Measurements from ENCODE around the gene SNX32.

SNX32 gene

GRCh38 chr11:65853246-65853979 lies 19.6 kb downstream of the SNX32 start:
- in situ Hi-C loops (cut with MboI; ENCODE audit: low pct_unique_long_range_greater_than_20kb, low sequenced_read_pairs), result no loop called here
- no peak for DNase-seq

GRCh38 chr11:65854161-65854592 lies 20.4 kb downstream of the SNX32 start:
- in situ Hi-C loops (cut with MboI; ENCODE audit: low pct_unique_long_range_greater_than_20kb, low sequenced_read_pairs), result no loop called here
- no peak for DNase-seq

- in situ Hi-C loops (cut with MboI; ENCODE audit: low pct_unique_long_range_greater_than_20kb, low sequenced_read_pairs), result no loop called here
- DNase-seq, result no peak
Measured at GRCh38 chr11:65854852-65855837, 21.4 kb downstream of the SNX32 start.

- DNase-seq, result no peak
- in situ Hi-C loops (cut with MboI; ENCODE audit: low pct_unique_long_range_greater_than_20kb, low sequenced_read_pairs), result no loop called here
Measured at GRCh38 chr11:65855927-65856363, 22.2 kb downstream of the SNX32 start.

GRCh38 chr11:65856689-65857499 lies 23.1 kb downstream of the SNX32 start:
- DNase-seq, result peak; percentile 83
- in situ Hi-C loops (cut with MboI; ENCODE audit: low pct_unique_long_range_greater_than_20kb, low sequenced_read_pairs), result no loop called here

GRCh38 chr11:65857500-65857852 lies 23.7 kb downstream of the SNX32 start:
- in situ Hi-C loops (cut with MboI; ENCODE audit: low pct_unique_long_range_greater_than_20kb, low sequenced_read_pairs), result no loop called here
- DNase-seq, result no peak

GRCh38 chr11:65857853-65858680 lies 24.3 kb downstream of the SNX32 start, which contains the start of gene CFL1:
TSS of gene CFL1 (minus strand) at chr11:65858180. CDS start at chr11:65858099, 81 bp downstream.
- peak; percentile 99 for DNase-seq
- in situ Hi-C loops (cut with MboI; ENCODE audit: low pct_unique_long_range_greater_than_20kb, low sequenced_read_pairs), result no loop called here

- in situ Hi-C loops (cut with MboI; ENCODE audit: low pct_unique_long_range_greater_than_20kb, low sequenced_read_pairs), result no loop called here
- no peak for DNase-seq
Measured at GRCh38 chr11:65858681-65859087, 24.9 kb downstream of the SNX32 start.

GRCh38 chr11:65859095-65859811 lies 25.5 kb downstream of the SNX32 start:
- DNase-seq, result peak; percentile 97
- in situ Hi-C loops (cut with MboI; ENCODE audit: low pct_unique_long_range_greater_than_20kb, low sequenced_read_pairs), result no loop called here

- in situ Hi-C loops (cut with MboI; ENCODE audit: low pct_unique_long_range_greater_than_20kb, low sequenced_read_pairs), result no loop called here
- no peak for DNase-seq
Measured at GRCh38 chr11:65859812-65860277, 26.1 kb downstream of the SNX32 start.

GRCh38 chr11:65860278-65861164 lies 26.8 kb downstream of the SNX32 start, which contains the start of gene MUS81:
TSS of gene MUS81 (plus strand) at chr11:65860433. CDS start at chr11:65860754, 321 bp downstream.
- in situ Hi-C loops (cut with MboI; ENCODE audit: low pct_unique_long_range_greater_than_20kb, low sequenced_read_pairs), result no loop called here
- peak; percentile 99 for DNase-seq

- no peak for DNase-seq
- in situ Hi-C loops (cut with MboI; ENCODE audit: low pct_unique_long_range_greater_than_20kb, low sequenced_read_pairs), result no loop called here
Measured at GRCh38 chr11:65861165-65861505, 27.4 kb downstream of the SNX32 start.

GRCh38 chr11:65861533-65862183 lies 27.9 kb downstream of the SNX32 start:
- in situ Hi-C loops (cut with MboI; ENCODE audit: low pct_unique_long_range_greater_than_20kb, low sequenced_read_pairs), result no loop called here
- no peak for DNase-seq

- in situ Hi-C loops (cut with MboI; ENCODE audit: low pct_unique_long_range_greater_than_20kb, low sequenced_read_pairs), result no loop called here
- no peak for DNase-seq
Measured at GRCh38 chr11:65862191-65862735, 28.5 kb downstream of the SNX32 start.

GRCh38 chr11:65862941-65863888 lies 29.5 kb downstream of the SNX32 start:
- no peak for DNase-seq
- in situ Hi-C loops (cut with MboI; ENCODE audit: low pct_unique_long_range_greater_than_20kb, low sequenced_read_pairs), result no loop called here
